HFFc6 (cell line): ENCODE measurements around the gene EFCC1. TPM values are rescaled to one million over a fixed set of nuclear protein-coding genes. Genes with fewer than 3 reads are reported as not detected.

ENCODE experiments used
- DNase-seq: peaks from one replicate; pipeline ENCODE4 v3.0.0-alpha.2; 2018
- H3K27ac Mint-ChIP-seq: 2 replicates; pipeline ENCODE4 v1.8.0; 2020; ENCODE audit warnings: mild to moderate bottlenecking, mixed read lengths
- H3K27me3 Mint-ChIP-seq: 2 replicates; pipeline ENCODE4 v1.8.0; 2021; ENCODE audit warnings: mild to moderate bottlenecking, moderate library complexity, mixed read lengths; ENCODE audit not compliant: insufficient read depth
- H3K36me3 Mint-ChIP-seq: 2 replicates; pipeline ENCODE4 v1.8.0; 2021; ENCODE audit warnings: low read depth, mixed read lengths
- H3K4me1 Mint-ChIP-seq: 2 replicates; pipeline ENCODE4 v1.8.0; 2020; ENCODE audit warnings: low read depth, mixed read lengths
- H3K4me3 Mint-ChIP-seq: 2 replicates; pipeline ENCODE4 v1.8.0; 2020; ENCODE audit warnings: mild to moderate bottlenecking, moderate library complexity, mixed read lengths
- H3K9me3 Mint-ChIP-seq: 2 replicates; pipeline ENCODE4 v1.8.0; 2020; ENCODE audit warnings: mild to moderate bottlenecking, mixed read lengths
- CTCF ChIP-seq: fragments of 200-600 bp; sonication (generic); IDR thresholded peaks from 2 replicates; pipeline ENCODE4 v1.5.0; 2021; ENCODE audit warnings: antibody characterized with exemption, mild to moderate bottlenecking
- total RNA-seq, 6 experiments: library from RNA; stranded (reverse); fragmentation: NEBNext Ultra II Directional; extraction: Animal tissue kit (Norgen Biotek cat#: 25700); gene quantifications; 2 replicates in 1 of 6; 3 replicates in 5 of 6; pipeline ENCODE4 v1.2.3, GENCODE V29; 2021

Gene EFCC1
- total RNA-seq, 6 experiments from 2014 or later, result not detected

GRCh38 chr3:129070086-129070885, 69.2 kb downstream of the EFCC1 start:
- no peaks in the 10 kb centered on the region for H3K4me1 Mint-ChIP-seq
- H3K27ac Mint-ChIP-seq, result no peak overlapping the region
- H3K4me3 Mint-ChIP-seq, result no peak overlapping the region
- TF ChIP-seq CTCF, result no peak
- peaks cover 16% of the 10 kb centered on the region for H3K36me3 Mint-ChIP-seq
- H3K27me3 Mint-ChIP-seq, result peaks cover 28% of the 10 kb centered on the region
- H3K9me3 Mint-ChIP-seq, result peaks cover 21% of the 10 kb centered on the region
- no peak for DNase-seq

- H3K9me3 Mint-ChIP-seq, result no peaks in the 10 kb centered on the region
Measured at GRCh38 chr3:129077222-129077621, 76.1 kb downstream of the EFCC1 start.

GRCh38 chr3:129078510-129078909, 77.4 kb downstream of the EFCC1 start:
- Mint-ChIP-seq H3K27me3 (peaks cover 8% of the 10 kb centered on the region), H3K4me1 (peaks cover 8% of the 10 kb centered on the region), H3K27ac (no peak overlapping the region), H3K4me3 (no peak overlapping the region), H3K36me3 (no peaks in the 10 kb centered on the region), H3K9me3 (no peaks in the 10 kb centered on the region)
- DNase-seq, result no peak
- TF ChIP-seq CTCF, result no peak

More at GRCh38 chr3:129077222-129077621, 76.1 kb downstream of the EFCC1 start:
- Mint-ChIP-seq H3K36me3 (no peaks in the 10 kb centered on the region), H3K27ac (no peak overlapping the region), H3K4me3 (no peak overlapping the region), H3K4me1 (peaks cover 8% of the 10 kb centered on the region), H3K27me3 (peaks cover 8% of the 10 kb centered on the region)
- DNase-seq, result peak; percentile 12
- TF ChIP-seq CTCF, result no peak

- H3K9me3 Mint-ChIP-seq, result no peaks in the 10 kb centered on the region
- no peak for DNase-seq
- TF ChIP-seq CTCF, result no peak
- H3K27ac Mint-ChIP-seq, result no peak overlapping the region
- H3K4me1 Mint-ChIP-seq, result peaks cover 8% of the 10 kb centered on the region
- H3K4me3 Mint-ChIP-seq, result no peak overlapping the region
- H3K27me3 Mint-ChIP-seq, result peaks cover 10% of the 10 kb centered on the region
- no peaks in the 10 kb centered on the region for H3K36me3 Mint-ChIP-seq
Measured at GRCh38 chr3:129081503-129081902, 80.4 kb downstream of the EFCC1 start.

- Mint-ChIP-seq H3K4me1 (peaks cover 6% of the 10 kb centered on the region), H3K27ac (no peak overlapping the region), H3K36me3 (no peaks in the 10 kb centered on the region), H3K9me3 (no peaks in the 10 kb centered on the region), H3K4me3 (no peak overlapping the region), H3K27me3 (peaks cover 10% of the 10 kb centered on the region)
- no peak for TF ChIP-seq CTCF
- no peak for DNase-seq
Measured at GRCh38 chr3:129082026-129082425, 80.9 kb downstream of the EFCC1 start.
